ENCODE data around the gene FOXN3. TPM values are rescaled to one million over a fixed set of nuclear protein-coding genes. Genes with fewer than 3 reads are reported as not detected.

The FOXN3 gene
- total RNA-seq, 4 donors from 2014 or later, result 99.6 to 172 (median 103) TPM

- intact Hi-C loops (cut with DNase I; ENCODE audit: low total_unique reads), result no loop called here
- no peaks in the 10 kb centered on the region for H3K9me3 ChIP-seq
- H3K27ac ChIP-seq, result peak overlapping the region; percentile 74 to 82 (median 78)
- in situ Hi-C loops (cut with MboI; ENCODE audit: low sequenced_read_pairs in 4 of 4), result no loop called here
- H3K4me1 ChIP-seq, result peaks cover 88 to 91% of the 10 kb centered on the region in 2 donors
- DNase-seq (no peak), ATAC-seq (peak; percentile 21 to 29)
- no peak for TF ChIP-seq CTCF (IDR thresholded peaks at IDR 0.05 in 4 of 5, conservative IDR thresholded peaks at IDR 0.05 in 1 of 5)
- no peaks in the 10 kb centered on the region for H3K27me3 ChIP-seq
- no peaks in the 10 kb centered on the region for H3K36me3 ChIP-seq
- H3K4me3 ChIP-seq, result peak overlapping the region in 1 of 4 donors; percentile 35
These were observed 49.3 kb downstream of the FOXN3 start for GRCh38 chr14:89367779-89368120.

- peak overlapping the region; percentile 24 to 35 (median 29) for H3K4me3 ChIP-seq
- in situ Hi-C loops (cut with MboI; ENCODE audit: low sequenced_read_pairs in 4 of 4), result no loop called here
These were observed 49.9 kb downstream of the FOXN3 start for GRCh38 chr14:89366864-89367778.

DNA sequence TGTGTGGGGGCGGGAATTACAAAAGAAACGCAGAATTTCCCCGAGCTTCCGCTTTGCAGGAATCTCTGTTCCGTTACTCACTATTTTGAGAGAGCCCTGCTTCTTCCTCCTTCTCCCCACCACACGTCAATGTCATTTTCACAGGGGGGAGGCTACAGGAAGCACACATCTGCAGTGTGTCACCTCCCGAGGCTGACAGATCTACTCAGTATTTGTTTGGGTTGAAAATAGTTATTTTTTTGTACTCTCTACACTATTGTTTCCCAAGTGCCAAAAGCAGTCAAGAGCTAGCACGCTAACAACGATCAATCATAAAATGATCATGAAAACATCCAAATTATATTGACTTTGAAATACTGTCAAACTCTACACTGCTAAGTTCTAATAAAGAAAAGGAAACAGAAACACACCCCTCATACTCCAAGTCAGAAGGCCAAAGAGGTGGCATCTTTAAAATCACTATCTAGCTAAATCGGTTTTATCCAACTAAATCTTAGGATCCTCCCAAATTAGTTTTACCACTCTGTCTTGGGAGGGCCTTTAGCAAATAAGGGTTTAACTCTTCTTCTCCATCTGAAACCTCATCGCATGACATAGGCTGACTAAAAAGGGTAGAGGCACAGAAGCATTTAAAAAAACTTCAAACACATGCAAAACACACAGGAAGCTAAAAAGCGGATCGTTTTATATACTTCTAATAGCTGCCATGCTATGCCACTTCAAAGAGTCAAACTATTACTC is 51.8 kb downstream of the FOXN3 start:
- intact Hi-C loops (cut with DNase I; ENCODE audit: low total_unique reads) (no loop called here), in situ Hi-C loops (cut with MboI; ENCODE audit: low sequenced_read_pairs in 4 of 4) (no loop called here)
- Histone ChIP-seq H3K4me3 (no peak overlapping the region), H3K36me3 (no peaks in the 10 kb centered on the region), H3K9me3 (no peaks in the 10 kb centered on the region), H3K27ac (peak overlapping the region in 2 of 4 donors; percentile 16 to 57), H3K4me1 (peaks cover 64 to 66% of the 10 kb centered on the region in 2 donors), H3K27me3 (no peaks in the 10 kb centered on the region)
- ATAC-seq (no peak), DNase-seq (no peak)
- TF ChIP-seq POLR2A (IDR thresholded peaks at IDR 0.05) (no peak), CTCF (IDR thresholded peaks at IDR 0.05 in 4 of 5, conservative IDR thresholded peaks at IDR 0.05 in 1 of 5) (no peak)

More at GRCh38 chr14:89366864-89367778, 49.9 kb downstream of the FOXN3 start:
- Histone ChIP-seq H3K27me3 (no peaks in the 10 kb centered on the region), H3K4me1 (peaks cover 83 to 85% of the 10 kb centered on the region in 2 donors), H3K36me3 (no peaks in the 10 kb centered on the region), H3K27ac (peak overlapping the region; percentile 74 to 82 (median 78)), H3K9me3 (no peaks in the 10 kb centered on the region)
- intact Hi-C loops (cut with DNase I; ENCODE audit: low total_unique reads), result no loop called here
- TF ChIP-seq POLR2A (IDR thresholded peaks at IDR 0.05) (no peak), CTCF (IDR thresholded peaks at IDR 0.05 in 4 of 5, conservative IDR thresholded peaks at IDR 0.05 in 1 of 5) (no peak)
- peak in 1 of 2 donors; percentile 40 for DNase-seq
- ATAC-seq, result peak; percentile 27 to 39

DNA sequence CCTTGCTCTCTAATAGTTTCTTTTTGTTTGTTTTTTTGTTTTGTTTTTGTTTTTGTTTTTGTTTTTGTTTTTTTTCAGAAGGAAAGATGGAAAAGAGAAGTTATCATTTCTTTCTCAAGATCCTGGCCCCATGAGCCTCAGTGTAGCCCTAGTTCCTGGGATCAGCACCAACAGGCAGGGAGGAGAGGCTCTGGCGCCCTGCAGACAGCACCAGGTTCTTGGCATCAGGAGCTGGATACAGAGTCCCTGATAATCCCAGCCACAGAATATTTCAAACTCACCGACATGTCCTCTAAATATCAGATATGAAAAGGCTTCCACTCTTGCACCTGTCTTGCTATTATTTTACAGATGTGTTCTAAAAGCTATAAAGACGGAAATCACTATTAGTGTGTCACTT is 52.7 kb downstream of the FOXN3 start:
- TF ChIP-seq CTCF (IDR thresholded peaks at IDR 0.05 in 4 of 5, conservative IDR thresholded peaks at IDR 0.05 in 1 of 5), result no peak
- no peak for TF ChIP-seq POLR2A (IDR thresholded peaks at IDR 0.05)
- Histone ChIP-seq H3K27ac (peak overlapping the region in 1 of 4 donors; percentile 57), H3K9me3 (no peaks in the 10 kb centered on the region), H3K27me3 (no peaks in the 10 kb centered on the region), H3K36me3 (no peaks in the 10 kb centered on the region), H3K4me3 (no peak overlapping the region), H3K4me1 (peaks cover 64 to 66% of the 10 kb centered on the region in 2 donors)
- DNase-seq, result no peak
- ATAC-seq, result no peak
- in situ Hi-C loops (cut with MboI; ENCODE audit: low sequenced_read_pairs in 4 of 4), result no loop called here
- intact Hi-C loops (cut with DNase I; ENCODE audit: low total_unique reads), result no loop called here

Data from gastrocnemius medialis (tissue), 4 donors.